HepG2 (cell line): ENCODE data around the gene TRA2B. TPM values are rescaled to one million over a fixed set of nuclear protein-coding genes. Genes with fewer than 3 reads are reported as not detected.

Source experiments
- ARHGAP35 ChIP-seq: sonication (generic); formaldehyde crosslinking; IDR thresholded peaks from 2 replicates; pipeline ENCODE4 v1.9.0; 2022; ENCODE audit warnings: mild to moderate bottlenecking, inconsistent platforms, moderate library complexity, missing genetic modification reagents, borderline replicate concordance
- CSRNP1 ChIP-seq: sonication (generic); formaldehyde crosslinking; IDR thresholded peaks from 2 replicates; pipeline ENCODE4 v1.8.1; 2023; ENCODE audit warnings: mild to moderate bottlenecking, missing genetic modification reagents
- KLF9 ChIP-seq: IDR thresholded peaks from 2 replicates; pipeline ENCODE4 v1.6.1; 2016; ENCODE audit warnings: low read depth
- RFX1 ChIP-seq: fragments of 450-650 bp; IDR thresholded peaks from 2 replicates; pipeline ENCODE4 v1.6.1; 2017
- SKI ChIP-seq: fragments of 450-650 bp; IDR thresholded peaks from one replicate; pipeline ENCODE4 v1.6.1; 2018; ENCODE audit warnings: mild to moderate bottlenecking; ENCODE audit not compliant: partially characterized antibody
- ZBTB46 ChIP-seq: sonication (generic); formaldehyde crosslinking; IDR thresholded peaks from 2 replicates; pipeline ENCODE4 v1.4.0; 2020; ENCODE audit warnings: mild to moderate bottlenecking, missing genetic modification reagents, borderline replicate concordance
- ZMYM2 ChIP-seq: sonication (generic); formaldehyde crosslinking; IDR thresholded peaks from 2 replicates; pipeline ENCODE4 v1.8.0; 2022; ENCODE audit warnings: mild to moderate bottlenecking, missing genetic modification reagents
- ZNF530 ChIP-seq: sonication (generic); formaldehyde crosslinking; IDR thresholded peaks from 2 replicates; pipeline ENCODE4 v1.5.0; 2020; ENCODE audit warnings: low read depth, mild to moderate bottlenecking, missing genetic modification reagents
- ZNF564 ChIP-seq: sonication (generic); formaldehyde crosslinking; IDR thresholded peaks from 2 replicates; pipeline ENCODE4 v1.8.1; 2023; ENCODE audit warnings: mild to moderate bottlenecking, missing genetic modification reagents
- ZNF646 ChIP-seq: sonication (generic); formaldehyde crosslinking; IDR thresholded peaks from 2 replicates; pipeline ENCODE4 v1.9.0; 2021; ENCODE audit warnings: mild to moderate bottlenecking, missing genetic modification reagents
- ZSCAN5A ChIP-seq: sonication (generic); formaldehyde crosslinking; IDR thresholded peaks from 2 replicates; pipeline ENCODE4 v1.8.0; 2022; ENCODE audit warnings: mild to moderate bottlenecking, missing genetic modification reagents, borderline replicate concordance
- polyA plus RNA-seq, 8 experiments: library from polyadenylated mRNA; depleted of rRNA in 3 of 8; stranded (reverse) in 7 of 8; unstranded in 1 of 8; fragments of >200 nt; fragmentation: Illumina TruSeq in 4 of 8; extraction: Trizol in 4 of 8; gene quantifications; 2 replicates each; pipeline versions ENCODE4 v1.2.1 to v1.2.3, GENCODE V29; 2011 to 2016; ENCODE audit warnings: low read depth in 4 of 8, missing spikeins in 1 of 8, mixed read lengths in 1 of 8; ENCODE audit not compliant: insufficient read depth in 1 of 8
- total RNA-seq, 5 experiments: library from RNA; depleted of rRNA; stranded (reverse); fragments of >200 nt; fragmentation: Illumina TruSeq; extraction: Trizol; gene quantifications; 2 replicates each; pipeline ENCODE4 v1.2.3, GENCODE V29; 2016; ENCODE audit warnings: low read depth in 1 of 5
- TF ChIP-seq, protein P1 (sequence below): sonication (generic); formaldehyde crosslinking; IDR thresholded peaks from 2 replicates; pipeline ENCODE4 v1.4.0; 2020; ENCODE audit warnings: missing genetic modification reagents, mild to moderate bottlenecking, borderline replicate concordance

Gene TRA2B
- total and polyA plus RNA-seq, 2 of the 13 experiments (the other 11 are each of a cell fraction or from before 2014, with no cell fraction given): 105 to 241 TPM

DNA sequence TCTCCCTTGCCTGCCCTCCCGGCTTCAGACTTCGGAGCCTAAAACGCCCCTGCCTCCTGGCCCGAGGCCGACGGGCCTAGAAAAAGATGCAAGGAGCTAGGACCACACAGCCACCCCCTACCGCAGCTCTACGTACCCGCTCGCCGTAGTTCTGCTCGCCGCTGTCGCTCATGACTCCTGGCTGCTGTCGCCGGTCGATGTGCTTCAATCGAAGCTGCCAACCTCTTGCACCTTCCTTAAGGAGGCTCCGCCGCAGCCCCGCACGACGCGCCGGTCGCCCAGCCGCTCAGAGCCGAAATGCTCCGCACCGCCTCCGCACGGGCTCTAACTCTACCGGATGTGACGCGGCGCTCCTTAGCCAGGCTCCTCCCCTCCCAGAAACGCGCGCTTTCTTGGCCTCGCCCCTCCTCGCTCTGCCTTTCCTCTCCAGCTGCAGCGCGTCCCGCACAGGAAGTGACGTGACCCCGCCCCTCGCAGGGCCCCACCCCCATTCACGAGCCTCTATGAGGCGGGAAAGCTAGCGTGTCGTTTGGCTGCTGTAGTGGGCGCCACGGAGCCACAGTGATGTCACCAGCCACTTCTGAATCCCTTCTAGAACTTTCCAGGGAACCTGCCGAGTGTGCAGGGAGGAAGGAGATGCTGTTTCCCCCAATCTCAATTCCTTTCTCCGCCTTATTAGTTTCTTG lies at the start of gene TRA2B (continued):
- no peak for TF ChIP-seq ZBTB46 (CRISPR knock-in tag)
- no peak for TF ChIP-seq SKI
- TF ChIP-seq ZNF564 (CRISPR knock-in tag): 0 out of 2 replicates have a peak, but pooled peaks have one; percentile 39
- peak; percentile 85 for TF ChIP-seq ZMYM2 (CRISPR knock-in tag)
- TF ChIP-seq KLF9: 0 out of 2 replicates have a peak, but pooled peaks have one; percentile 40
- TF ChIP-seq ZNF530: 0 out of 2 replicates have a peak, but pooled peaks have one; percentile 57
- TF ChIP-seq, protein P1, sequence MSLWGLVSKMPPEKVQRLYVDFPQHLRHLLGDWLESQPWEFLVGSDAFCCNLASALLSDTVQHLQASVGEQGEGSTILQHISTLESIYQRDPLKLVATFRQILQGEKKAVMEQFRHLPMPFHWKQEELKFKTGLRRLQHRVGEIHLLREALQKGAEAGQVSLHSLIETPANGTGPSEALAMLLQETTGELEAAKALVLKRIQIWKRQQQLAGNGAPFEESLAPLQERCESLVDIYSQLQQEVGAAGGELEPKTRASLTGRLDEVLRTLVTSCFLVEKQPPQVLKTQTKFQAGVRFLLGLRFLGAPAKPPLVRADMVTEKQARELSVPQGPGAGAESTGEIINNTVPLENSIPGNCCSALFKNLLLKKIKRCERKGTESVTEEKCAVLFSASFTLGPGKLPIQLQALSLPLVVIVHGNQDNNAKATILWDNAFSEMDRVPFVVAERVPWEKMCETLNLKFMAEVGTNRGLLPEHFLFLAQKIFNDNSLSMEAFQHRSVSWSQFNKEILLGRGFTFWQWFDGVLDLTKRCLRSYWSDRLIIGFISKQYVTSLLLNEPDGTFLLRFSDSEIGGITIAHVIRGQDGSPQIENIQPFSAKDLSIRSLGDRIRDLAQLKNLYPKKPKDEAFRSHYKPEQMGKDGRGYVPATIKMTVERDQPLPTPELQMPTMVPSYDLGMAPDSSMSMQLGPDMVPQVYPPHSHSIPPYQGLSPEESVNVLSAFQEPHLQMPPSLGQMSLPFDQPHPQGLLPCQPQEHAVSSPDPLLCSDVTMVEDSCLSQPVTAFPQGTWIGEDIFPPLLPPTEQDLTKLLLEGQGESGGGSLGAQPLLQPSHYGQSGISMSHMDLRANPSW (CRISPR knock-in tag): no peak; the same call in 1 of the 2 replicates
- TF ChIP-seq CSRNP1 (CRISPR knock-in tag): peak; percentile 45; the same call in 1 of the 2 replicates
- no peak for TF ChIP-seq ZNF646 (CRISPR knock-in tag)
- no peak for TF ChIP-seq ARHGAP35
- no peak for TF ChIP-seq RFX1
- peak; percentile 93; the same call in 1 of the 2 replicates for TF ChIP-seq ZSCAN5A (CRISPR knock-in tag)
